Activated CD4-positive, alpha-beta T cell treated with anti-CD3 and anti-CD28 coated beads for 48 hours (primary cell): ENCODE data around the gene ZNF423.

Experiments
- DNase-seq: peaks from one replicate; pipeline ENCODE4 v3.0.0-alpha.2; 2020

ZNF423 gene

GRCh38 chr16:49635591-49636581 is 220.0 kb downstream of the ZNF423 start:
- no peak for DNase-seq

DNA sequence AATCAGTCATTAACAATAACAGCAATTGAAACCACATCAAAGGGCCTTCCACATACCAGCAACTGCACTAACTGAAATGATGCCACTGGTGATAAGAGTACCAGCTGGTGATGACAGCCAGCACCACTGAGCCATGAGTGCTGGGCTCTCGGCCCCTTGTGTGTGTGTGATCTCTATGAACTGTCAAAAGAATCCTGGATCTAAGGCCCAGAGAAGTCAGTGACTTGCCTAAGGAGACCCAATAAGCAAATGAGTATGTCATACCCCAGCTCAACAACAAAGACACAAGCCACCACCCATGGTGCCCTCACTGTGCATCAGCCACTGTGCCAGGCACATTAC is 220.9 kb downstream of the ZNF423 start:
- DNase-seq: no peak

- DNase-seq: no peak
These were observed 221.5 kb downstream of the ZNF423 start for GRCh38 chr16:49634235-49635008.

DNA sequence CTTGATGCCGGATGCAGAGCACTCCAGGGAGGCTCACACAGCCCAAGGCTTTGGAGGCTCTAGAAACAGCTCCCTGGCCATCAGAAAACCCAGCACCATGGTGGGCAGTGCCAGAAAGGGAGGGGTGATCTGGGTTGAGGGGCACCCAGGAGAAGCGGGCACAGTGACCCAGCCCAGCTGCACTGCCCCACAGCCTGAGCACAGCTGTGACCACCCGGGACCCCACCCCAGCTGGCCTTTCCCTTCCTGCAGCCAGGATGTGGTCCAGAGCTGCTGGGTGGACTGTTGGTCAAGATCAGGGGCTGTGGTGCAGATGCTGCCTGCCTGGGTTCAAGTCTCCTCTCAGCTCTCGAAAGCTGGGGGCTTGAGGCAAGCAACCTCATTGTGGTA is 223.1 kb downstream of the ZNF423 start:
- no peak for DNase-seq

GRCh38 chr16:49632086-49632794 is 223.7 kb downstream of the ZNF423 start:
- no peak for DNase-seq

DNA sequence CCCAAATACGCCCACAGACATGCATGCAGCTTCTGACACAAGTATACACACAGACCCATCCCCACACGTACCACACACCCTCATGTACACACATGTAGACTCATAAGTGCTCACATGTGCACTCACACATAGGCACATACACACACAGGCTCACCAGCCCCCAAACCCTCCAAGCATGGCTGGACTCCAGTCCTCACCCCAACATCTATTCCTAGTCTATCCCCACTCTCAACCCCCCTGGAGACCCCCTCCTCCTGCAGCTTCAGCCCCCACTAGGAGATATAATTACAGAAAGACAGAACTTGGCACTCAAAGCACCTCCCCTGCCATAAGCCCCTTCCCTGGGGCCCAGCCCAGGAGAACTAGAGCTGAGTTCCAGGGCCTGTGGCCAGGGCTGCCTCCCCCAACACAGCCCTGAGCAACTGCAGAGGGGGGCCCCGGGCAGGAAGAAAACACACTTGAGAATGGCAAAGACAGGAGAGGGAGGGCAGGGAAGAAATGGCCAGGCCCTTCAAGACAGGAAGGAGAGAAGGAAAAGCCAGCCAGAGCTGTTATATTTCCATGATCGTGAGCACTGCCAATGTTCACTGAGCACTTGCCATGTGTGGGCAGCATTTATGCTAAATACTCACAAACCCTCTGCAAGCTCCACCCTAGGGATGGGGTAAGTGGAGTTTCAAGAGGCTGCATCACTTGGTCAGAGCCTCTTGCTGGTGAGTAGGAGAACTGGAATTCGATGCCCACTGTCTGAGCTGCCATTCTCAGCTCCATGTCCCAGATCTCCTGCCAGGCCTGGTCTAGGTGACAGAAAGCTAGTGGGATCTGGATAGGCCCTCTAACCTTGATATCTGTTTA is 224.5 kb downstream of the ZNF423 start:
- no peak for DNase-seq

DNA sequence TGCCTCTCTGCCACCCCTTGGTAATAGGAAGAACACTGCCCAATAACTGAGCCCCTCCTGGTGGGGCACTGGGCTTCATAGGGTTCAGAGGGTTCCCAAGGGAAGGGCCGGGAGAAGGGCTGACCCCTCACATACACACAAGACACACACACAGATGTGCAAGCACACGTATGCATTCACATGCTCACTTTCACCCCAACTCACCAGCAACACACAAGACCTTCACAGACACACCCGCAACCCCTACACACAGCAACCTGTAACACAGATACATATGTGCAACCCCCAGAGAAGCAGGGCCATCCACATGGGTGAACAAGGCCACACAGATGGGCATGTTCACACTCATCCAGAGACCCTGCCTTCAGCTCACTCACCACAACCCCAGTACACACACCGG is 225.1 kb downstream of the ZNF423 start:
- DNase-seq: no peak

DNA sequence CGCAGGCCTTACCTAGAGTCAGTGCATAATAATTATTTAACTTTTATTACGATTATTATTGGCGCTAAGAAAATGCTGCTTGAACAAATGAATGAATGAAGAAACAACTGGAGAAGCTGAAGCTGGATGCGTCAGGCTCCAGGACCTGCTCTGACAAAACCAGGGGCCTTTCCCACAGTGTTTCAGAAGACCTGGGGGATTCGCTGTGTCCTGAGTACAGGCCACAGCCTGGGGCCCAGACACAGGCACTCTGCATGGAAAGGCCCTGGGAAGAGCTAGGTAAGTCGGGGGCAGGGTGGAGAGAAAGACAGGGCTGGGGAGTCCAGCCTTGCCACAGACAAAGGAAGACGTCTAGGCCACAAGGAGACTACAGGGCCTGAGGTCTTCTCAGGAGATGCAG is 226.1 kb downstream of the ZNF423 start:
- DNase-seq: no peak

GRCh38 chr16:49628148-49628547 is 227.8 kb downstream of the ZNF423 start:
- DNase-seq: no peak

GRCh38 chr16:49625311-49626065 is 230.4 kb downstream of the ZNF423 start:
- no peak for DNase-seq

DNA sequence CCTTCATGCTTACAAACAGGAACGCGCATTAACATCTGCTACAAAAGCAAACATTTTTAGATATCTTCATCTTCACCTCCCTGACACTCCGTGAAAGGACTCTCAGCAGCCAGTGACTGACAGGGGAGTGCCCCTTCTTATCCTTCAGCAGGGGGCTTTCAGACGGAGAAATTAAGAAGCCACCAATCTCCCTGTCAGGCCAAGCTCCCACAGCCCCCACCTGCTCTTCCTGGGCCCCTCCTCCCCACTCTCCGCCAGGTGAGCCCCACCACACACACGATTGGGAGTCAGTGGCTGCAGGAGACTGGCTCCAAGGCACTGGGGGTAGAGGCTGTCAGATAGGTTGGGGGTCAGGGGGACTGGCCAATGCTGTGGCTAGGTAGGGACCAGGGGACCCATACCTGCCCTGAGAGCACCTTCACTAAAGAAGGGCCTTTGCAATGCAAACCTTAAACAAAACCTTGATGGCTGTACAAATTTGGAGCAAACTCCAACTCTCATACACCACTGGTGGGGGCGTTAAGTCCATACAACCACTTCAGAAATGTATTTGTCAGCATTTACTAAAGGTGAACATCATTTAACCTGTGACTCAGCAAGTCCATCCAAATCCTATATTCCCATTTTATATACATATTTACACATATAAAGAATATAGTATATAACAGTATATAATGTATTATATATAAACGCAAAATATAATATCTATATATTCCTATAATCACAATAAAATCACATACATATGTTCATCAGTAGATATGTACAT is 232.2 kb downstream of the ZNF423 start:
- no peak for DNase-seq

- no peak for DNase-seq
These were observed 233.2 kb downstream of the ZNF423 start for GRCh38 chr16:49622421-49623402.

DNA sequence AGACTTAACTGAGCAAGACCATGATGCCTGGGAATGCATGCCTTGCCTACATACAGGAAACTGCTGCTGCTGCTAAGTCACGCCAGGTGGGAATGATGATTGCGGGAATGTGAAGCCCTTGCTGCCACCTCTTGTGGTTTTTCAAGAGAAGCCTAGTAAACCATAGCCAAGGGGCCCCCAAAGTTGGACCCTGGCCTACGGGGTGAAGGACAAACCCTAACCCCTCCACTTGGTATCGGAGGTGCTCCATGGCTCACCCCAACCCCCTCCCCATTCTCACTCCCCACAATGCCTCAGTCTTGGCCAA is 233.9 kb downstream of the ZNF423 start:
- DNase-seq: no peak

DNA sequence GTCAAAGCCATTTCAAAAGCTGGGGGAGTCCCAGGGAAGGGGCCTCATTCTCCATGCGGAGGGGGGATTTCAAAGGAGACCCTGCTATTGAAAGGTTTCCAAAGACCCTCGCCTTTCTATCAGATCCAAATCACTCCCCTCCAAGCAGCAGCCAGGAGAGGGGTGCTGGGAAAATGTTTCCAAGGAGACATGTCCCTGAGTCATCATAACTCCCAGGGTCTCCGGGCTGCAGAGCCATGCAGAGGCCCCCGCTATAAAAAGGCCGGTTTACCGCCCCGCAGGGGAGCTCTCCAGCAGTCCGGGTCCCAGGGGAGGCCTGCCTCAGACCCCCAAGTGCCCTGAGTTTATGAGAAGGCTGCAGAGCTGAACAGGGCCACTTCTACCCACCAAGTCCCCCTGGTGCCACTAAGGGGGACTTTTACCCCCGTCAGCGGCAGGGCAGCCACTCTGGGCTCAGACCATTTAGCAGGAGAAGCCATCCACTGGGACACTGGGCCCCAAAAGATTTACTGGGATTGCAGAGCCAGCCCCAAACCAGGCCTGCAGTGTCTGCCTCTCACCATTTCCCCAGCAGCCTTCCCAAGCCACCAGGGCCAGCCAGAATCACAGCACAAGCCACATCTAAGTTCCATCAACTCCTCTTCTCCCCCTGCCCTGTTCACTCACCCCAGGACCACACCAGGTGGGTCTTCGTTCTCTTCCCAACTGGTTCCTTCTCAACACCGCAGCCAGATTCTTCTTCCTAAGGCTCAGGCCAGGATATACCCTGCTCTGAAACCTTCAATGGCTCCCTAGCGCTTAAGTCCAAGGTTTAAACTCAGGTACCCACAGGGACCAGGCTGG is 234.4 kb downstream of the ZNF423 start:
- no peak for DNase-seq

- no peak for DNase-seq
These were observed 235.1 kb downstream of the ZNF423 start for GRCh38 chr16:49620869-49621240.

DNA sequence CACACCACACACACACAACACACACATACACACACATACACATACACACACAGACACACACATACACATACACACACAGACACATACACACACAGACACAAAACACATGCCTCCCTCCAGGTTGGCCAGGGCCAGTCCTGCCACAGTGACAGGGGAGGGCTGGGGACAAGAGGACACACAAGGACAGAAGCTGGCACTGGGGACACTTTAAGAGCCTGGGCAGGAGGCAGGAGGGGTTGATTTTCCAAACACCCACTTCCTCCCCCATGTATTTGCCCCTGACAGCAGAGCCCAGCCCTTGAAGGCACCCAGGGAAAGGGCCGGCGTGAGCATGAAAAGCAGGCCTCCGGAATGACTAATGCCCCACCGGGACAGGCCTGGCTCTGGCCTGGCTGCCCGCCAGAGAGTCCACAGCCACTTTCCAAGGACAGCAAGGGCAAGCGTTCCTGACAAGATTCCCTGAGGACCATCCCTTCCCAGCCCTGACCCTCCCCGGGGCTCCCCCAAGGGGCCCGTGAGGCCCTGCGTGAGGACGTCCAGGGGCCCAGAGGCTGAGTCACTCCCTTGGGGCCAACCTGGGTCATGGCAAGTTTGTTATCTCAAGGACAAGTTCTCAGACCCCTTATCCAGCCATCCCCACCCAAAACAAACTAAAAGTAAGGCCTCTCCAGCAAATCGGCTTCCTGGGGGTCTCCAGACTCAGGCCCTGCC is 235.6 kb downstream of the ZNF423 start:
- no peak for DNase-seq

- no peak for DNase-seq
These were observed 236.1 kb downstream of the ZNF423 start for GRCh38 chr16:49619811-49620157.

DNA sequence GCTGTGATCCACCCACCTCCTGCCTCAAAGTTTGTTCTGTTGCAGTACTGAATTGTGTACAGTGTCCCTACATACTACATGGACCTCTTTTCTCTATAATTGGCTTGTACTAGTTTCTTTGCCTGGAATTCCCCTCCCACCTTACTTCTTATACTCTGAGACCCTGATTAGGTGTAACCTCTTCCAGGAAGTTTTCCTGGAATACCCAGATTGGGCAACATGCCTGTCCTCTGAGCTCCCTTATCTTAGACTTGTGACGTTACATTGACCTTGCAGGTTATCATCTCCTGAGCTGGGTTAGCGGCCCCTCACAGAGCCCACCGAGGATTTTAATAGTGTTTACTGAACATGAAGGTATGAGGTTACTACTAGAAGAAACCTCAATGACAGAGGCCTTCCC is 237.0 kb downstream of the ZNF423 start:
- DNase-seq: no peak
